ENCODE data around the gene C14orf180. TPM values are rescaled to one million over a fixed set of nuclear protein-coding genes. Genes with fewer than 3 reads are reported as not detected.

The C14orf180 gene
- total RNA-seq, result not detected

- no peaks in the 10 kb centered on the region for H3K36me3 Mint-ChIP-seq (ENCODE audit: low read depth)
- H3K4me1 Mint-ChIP-seq, result no peaks in the 10 kb centered on the region
- no peak for DNase-seq
- H3K27ac Mint-ChIP-seq, result no peak within 1 kb of the TSS
- ChIA-PET POLR2A (no interaction called here), CTCF (no interaction called here)
- H3K27me3 Mint-ChIP-seq, result no peaks in the 10 kb centered on the region
- H3K9me3 Mint-ChIP-seq, result no peaks in the 10 kb centered on the region
- no peak within 1 kb of the TSS for H3K4me3 Mint-ChIP-seq
These were observed at the start of gene C14orf180 for GRCh38 chr14:104579507-104579906. C14orf180 (plus strand) TSS chr14:104579764; CDS start chr14:104586431, 6,667 bp downstream.

GRCh38 chr14:104530646-104531045, 48.9 kb upstream of the C14orf180 start:
- no peak overlapping the region for H3K27ac Mint-ChIP-seq
- DNase-seq, result no peak

GRCh38 chr14:104531421-104532190, 48.0 kb upstream of the C14orf180 start:
- DNase-seq, result no peak
- Mint-ChIP-seq H3K36me3 (ENCODE audit: low read depth) (peaks cover 6% of the 10 kb centered on the region), H3K9me3 (peaks cover 23% of the 10 kb centered on the region), H3K27ac (no peak overlapping the region), H3K4me3 (no peak overlapping the region), H3K27me3 (no peaks in the 10 kb centered on the region), H3K4me1 (no peaks in the 10 kb centered on the region)
- ChIA-PET POLR2A (no interaction called here), CTCF (no interaction called here)

More at GRCh38 chr14:104530646-104531045, 48.9 kb upstream of the C14orf180 start:
- no peak overlapping the region for H3K4me3 Mint-ChIP-seq
- POLR2A ChIA-PET, result no interaction called here
- H3K36me3 Mint-ChIP-seq (ENCODE audit: low read depth), result peaks cover 6% of the 10 kb centered on the region
- CTCF ChIA-PET, result no interaction called here
- peaks cover 26% of the 10 kb centered on the region for H3K9me3 Mint-ChIP-seq
- no peaks in the 10 kb centered on the region for H3K27me3 Mint-ChIP-seq
- no peaks in the 10 kb centered on the region for H3K4me1 Mint-ChIP-seq

- Mint-ChIP-seq H3K4me1 (no peaks in the 10 kb centered on the region), H3K36me3 (ENCODE audit: low read depth) (peaks cover under 1% of the 10 kb centered on the region), H3K9me3 (peaks cover 17% of the 10 kb centered on the region), H3K27me3 (no peaks in the 10 kb centered on the region), H3K27ac (no peak overlapping the region), H3K4me3 (no peak overlapping the region)
- no peak for DNase-seq
- CTCF ChIA-PET, result no interaction called here
- POLR2A ChIA-PET, result no interaction called here
These were observed 47.4 kb upstream of the C14orf180 start for GRCh38 chr14:104532191-104532555.

- POLR2A ChIA-PET, result no interaction called here
- no peak overlapping the region for H3K4me3 Mint-ChIP-seq
- no peak for DNase-seq
These were observed 45.5 kb upstream of the C14orf180 start for GRCh38 chr14:104534036-104534435.

GRCh38 chr14:104536942-104537612, 42.5 kb upstream of the C14orf180 start:
- CTCF ChIA-PET, result no interaction called here
- POLR2A ChIA-PET, result no interaction called here
- Mint-ChIP-seq H3K9me3 (peaks cover 5% of the 10 kb centered on the region), H3K36me3 (ENCODE audit: low read depth) (no peaks in the 10 kb centered on the region), H3K4me3 (no peak overlapping the region), H3K4me1 (no peaks in the 10 kb centered on the region), H3K27ac (no peak overlapping the region), H3K27me3 (peaks cover 4% of the 10 kb centered on the region)
- DNase-seq, result no peak

More at GRCh38 chr14:104534036-104534435, 45.5 kb upstream of the C14orf180 start:
- Mint-ChIP-seq H3K9me3 (peaks cover 5% of the 10 kb centered on the region), H3K4me1 (no peaks in the 10 kb centered on the region), H3K36me3 (ENCODE audit: low read depth) (no peaks in the 10 kb centered on the region), H3K27ac (no peak overlapping the region), H3K27me3 (no peaks in the 10 kb centered on the region)
- CTCF ChIA-PET, result no interaction called here

- Mint-ChIP-seq H3K4me3 (no peak overlapping the region), H3K27ac (no peak overlapping the region), H3K27me3 (peaks cover 5% of the 10 kb centered on the region), H3K36me3 (ENCODE audit: low read depth) (no peaks in the 10 kb centered on the region), H3K9me3 (peaks cover 5% of the 10 kb centered on the region), H3K4me1 (no peaks in the 10 kb centered on the region)
- DNase-seq, result no peak
- ChIA-PET POLR2A (no interaction called here), CTCF (no interaction called here)
These were observed 42.0 kb upstream of the C14orf180 start for GRCh38 chr14:104537613-104537988.

- peaks cover 9% of the 10 kb centered on the region for H3K27me3 Mint-ChIP-seq
- H3K9me3 Mint-ChIP-seq, result no peaks in the 10 kb centered on the region
- no peak for DNase-seq
- H3K27ac Mint-ChIP-seq, result no peak overlapping the region
- ChIA-PET POLR2A (no interaction called here), CTCF (no interaction called here)
- H3K4me3 Mint-ChIP-seq, result no peak overlapping the region
- H3K4me1 Mint-ChIP-seq, result no peaks in the 10 kb centered on the region
- no peaks in the 10 kb centered on the region for H3K36me3 Mint-ChIP-seq (ENCODE audit: low read depth)
These were observed 37.6 kb upstream of the C14orf180 start for GRCh38 chr14:104541905-104542465.

- H3K36me3 Mint-ChIP-seq (ENCODE audit: low read depth), result no peaks in the 10 kb centered on the region
- no peaks in the 10 kb centered on the region for H3K4me1 Mint-ChIP-seq
- H3K27ac Mint-ChIP-seq, result no peak overlapping the region
- no peak overlapping the region for H3K4me3 Mint-ChIP-seq
- no peaks in the 10 kb centered on the region for H3K9me3 Mint-ChIP-seq
- CTCF ChIA-PET, result no interaction called here
- DNase-seq, result no peak
- POLR2A ChIA-PET, result no interaction called here
- peaks cover 9% of the 10 kb centered on the region for H3K27me3 Mint-ChIP-seq
These were observed 36.4 kb upstream of the C14orf180 start for GRCh38 chr14:104542871-104543830.

GRCh38 chr14:104544362-104544961, 35.1 kb upstream of the C14orf180 start:
- ChIA-PET POLR2A (no interaction called here), CTCF (no interaction called here)
- no peaks in the 10 kb centered on the region for H3K9me3 Mint-ChIP-seq
- peaks cover 9% of the 10 kb centered on the region for H3K27me3 Mint-ChIP-seq
- DNase-seq, result no peak
- no peak overlapping the region for H3K4me3 Mint-ChIP-seq
- H3K27ac Mint-ChIP-seq, result no peak overlapping the region
- H3K4me1 Mint-ChIP-seq, result no peaks in the 10 kb centered on the region
- no peaks in the 10 kb centered on the region for H3K36me3 Mint-ChIP-seq (ENCODE audit: low read depth)

- H3K27ac Mint-ChIP-seq, result no peak overlapping the region
- H3K4me3 Mint-ChIP-seq, result no peak overlapping the region
- no peaks in the 10 kb centered on the region for H3K4me1 Mint-ChIP-seq
- H3K27me3 Mint-ChIP-seq, result peaks cover 7% of the 10 kb centered on the region
- H3K9me3 Mint-ChIP-seq, result no peaks in the 10 kb centered on the region
- no peak for DNase-seq
- CTCF ChIA-PET, result no interaction called here
- POLR2A ChIA-PET, result no interaction called here
- H3K36me3 Mint-ChIP-seq (ENCODE audit: low read depth), result no peaks in the 10 kb centered on the region
These were observed 34.2 kb upstream of the C14orf180 start for GRCh38 chr14:104545151-104545941.

- Mint-ChIP-seq H3K27ac (no peak overlapping the region), H3K9me3 (no peaks in the 10 kb centered on the region), H3K27me3 (peaks cover 7% of the 10 kb centered on the region), H3K4me3 (no peak overlapping the region), H3K4me1 (no peaks in the 10 kb centered on the region), H3K36me3 (ENCODE audit: low read depth) (no peaks in the 10 kb centered on the region)
- ChIA-PET POLR2A (no interaction called here), CTCF (no interaction called here)
- DNase-seq, result no peak
These were observed 33.5 kb upstream of the C14orf180 start for GRCh38 chr14:104545942-104546501.

All from activated CD4-positive, alpha-beta memory T cell treated with anti-CD3 and anti-CD28 coated beads, Interleukin-2, amount 10 ng/mL, durations not matched to agents 7 days and 5 days (primary cell).